ENCODE data around the gene UVSSA.

DNA sequence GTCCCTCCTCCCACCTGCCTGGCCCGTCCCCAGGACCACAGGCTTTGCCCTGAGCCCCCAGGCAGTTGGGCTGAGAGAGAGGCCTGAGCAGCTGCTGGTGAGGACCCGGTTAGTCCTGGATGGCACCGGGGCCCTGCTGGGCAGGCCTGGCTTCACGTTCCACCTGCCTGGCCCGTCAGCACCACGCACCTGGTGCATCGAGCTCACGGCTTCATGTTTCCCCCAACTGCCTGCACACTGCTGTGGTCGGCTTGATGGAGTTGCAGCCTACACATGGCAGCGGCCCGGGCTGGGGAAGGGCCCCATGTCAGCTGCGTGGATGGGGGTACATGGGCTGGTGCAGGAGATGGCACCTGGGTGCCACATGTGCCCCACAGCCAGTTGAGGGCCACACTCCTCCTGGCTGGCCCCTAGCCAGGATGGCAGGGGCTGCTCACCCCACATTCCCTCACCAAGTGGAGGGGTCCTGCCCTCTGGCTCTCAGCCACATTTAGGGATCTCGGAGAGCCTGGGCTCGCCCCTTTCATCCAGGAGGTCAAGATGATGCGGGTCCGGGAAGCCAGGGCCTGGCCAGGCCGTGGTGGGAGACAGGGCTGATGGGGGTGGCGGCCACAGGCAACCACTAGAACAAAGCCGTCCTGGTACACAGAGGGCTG lies 30.7 kb downstream of the UVSSA start:
- TF ChIP-seq, protein P1, sequence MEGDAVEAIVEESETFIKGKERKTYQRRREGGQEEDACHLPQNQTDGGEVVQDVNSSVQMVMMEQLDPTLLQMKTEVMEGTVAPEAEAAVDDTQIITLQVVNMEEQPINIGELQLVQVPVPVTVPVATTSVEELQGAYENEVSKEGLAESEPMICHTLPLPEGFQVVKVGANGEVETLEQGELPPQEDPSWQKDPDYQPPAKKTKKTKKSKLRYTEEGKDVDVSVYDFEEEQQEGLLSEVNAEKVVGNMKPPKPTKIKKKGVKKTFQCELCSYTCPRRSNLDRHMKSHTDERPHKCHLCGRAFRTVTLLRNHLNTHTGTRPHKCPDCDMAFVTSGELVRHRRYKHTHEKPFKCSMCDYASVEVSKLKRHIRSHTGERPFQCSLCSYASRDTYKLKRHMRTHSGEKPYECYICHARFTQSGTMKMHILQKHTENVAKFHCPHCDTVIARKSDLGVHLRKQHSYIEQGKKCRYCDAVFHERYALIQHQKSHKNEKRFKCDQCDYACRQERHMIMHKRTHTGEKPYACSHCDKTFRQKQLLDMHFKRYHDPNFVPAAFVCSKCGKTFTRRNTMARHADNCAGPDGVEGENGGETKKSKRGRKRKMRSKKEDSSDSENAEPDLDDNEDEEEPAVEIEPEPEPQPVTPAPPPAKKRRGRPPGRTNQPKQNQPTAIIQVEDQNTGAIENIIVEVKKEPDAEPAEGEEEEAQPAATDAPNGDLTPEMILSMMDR (IDR thresholded peaks at IDR 0.05), result no peak
- TF ChIP-seq ZFX (IDR thresholded peaks at IDR 0.05; ENCODE audit: borderline replicate concordance), result no peak
